ENCODE data around the gene PSMA8.

DNA sequence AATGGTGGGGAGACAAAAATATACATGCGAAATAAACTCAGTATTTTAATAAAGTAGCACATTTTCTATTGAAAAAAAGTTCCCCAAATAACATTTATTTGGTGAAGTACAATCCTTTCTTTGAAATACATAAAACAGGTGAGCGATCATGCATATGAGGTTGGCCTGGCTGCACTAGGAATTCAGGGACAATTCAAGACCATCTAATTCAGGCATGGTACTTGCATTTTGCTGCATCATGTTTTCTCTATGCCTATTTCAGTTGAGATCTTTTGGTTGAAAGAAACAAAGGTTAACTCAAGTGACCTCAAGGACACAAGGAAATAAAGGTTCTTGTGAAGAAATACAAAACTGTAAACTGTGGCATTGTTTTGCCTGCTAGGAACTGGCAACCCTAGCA lies 72.8 kb downstream of the PSMA8 start:
- TF ChIP-seq, protein P1, sequence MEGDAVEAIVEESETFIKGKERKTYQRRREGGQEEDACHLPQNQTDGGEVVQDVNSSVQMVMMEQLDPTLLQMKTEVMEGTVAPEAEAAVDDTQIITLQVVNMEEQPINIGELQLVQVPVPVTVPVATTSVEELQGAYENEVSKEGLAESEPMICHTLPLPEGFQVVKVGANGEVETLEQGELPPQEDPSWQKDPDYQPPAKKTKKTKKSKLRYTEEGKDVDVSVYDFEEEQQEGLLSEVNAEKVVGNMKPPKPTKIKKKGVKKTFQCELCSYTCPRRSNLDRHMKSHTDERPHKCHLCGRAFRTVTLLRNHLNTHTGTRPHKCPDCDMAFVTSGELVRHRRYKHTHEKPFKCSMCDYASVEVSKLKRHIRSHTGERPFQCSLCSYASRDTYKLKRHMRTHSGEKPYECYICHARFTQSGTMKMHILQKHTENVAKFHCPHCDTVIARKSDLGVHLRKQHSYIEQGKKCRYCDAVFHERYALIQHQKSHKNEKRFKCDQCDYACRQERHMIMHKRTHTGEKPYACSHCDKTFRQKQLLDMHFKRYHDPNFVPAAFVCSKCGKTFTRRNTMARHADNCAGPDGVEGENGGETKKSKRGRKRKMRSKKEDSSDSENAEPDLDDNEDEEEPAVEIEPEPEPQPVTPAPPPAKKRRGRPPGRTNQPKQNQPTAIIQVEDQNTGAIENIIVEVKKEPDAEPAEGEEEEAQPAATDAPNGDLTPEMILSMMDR (IDR thresholded peaks at IDR 0.05 in 8 of 11, conservative IDR thresholded peaks at IDR 0.05 in 3 of 11) = no peak
- TF ChIP-seq POLR2A (IDR thresholded peaks at IDR 0.05) = no peak
- no peak for TF ChIP-seq POLR2AphosphoS5 (IDR thresholded peaks at IDR 0.05)
